NCI-H345 (cell line): ENCODE measurements around the gene EPB42.
"Not testable (repeated sequence)": the region's sequence is repeated elsewhere in the genome, so short reads cannot be mapped to it uniquely, and the experiment has no call there.

Experiments
- DNase-seq: peaks from one replicate; lab custom pipeline; 2025; lab: John Stamatoyannopoulos, UW

The EPB42 gene

GRCh38 chr15:43241100-43241499, 20.3 kb upstream of the EPB42 start:
- no peak for DNase-seq

- DNase-seq = no peak
Observed at GRCh38 chr15:43239732-43240491, 19.1 kb upstream of the EPB42 start.

GRCh38 chr15:43238671-43239131, 17.9 kb upstream of the EPB42 start:
- DNase-seq = no peak

GRCh38 chr15:43237842-43238470, 17.1 kb upstream of the EPB42 start:
- no peak for DNase-seq

- DNase-seq = no peak
Observed at GRCh38 chr15:43235536-43235935, 14.7 kb upstream of the EPB42 start.

GRCh38 chr15:43232289-43232874, 11.6 kb upstream of the EPB42 start:
- DNase-seq = no peak

GRCh38 chr15:43230640-43231115, 9.9 kb upstream of the EPB42 start:
- no peak for DNase-seq

GRCh38 chr15:43229977-43230376, 9.2 kb upstream of the EPB42 start:
- no peak for DNase-seq

GRCh38 chr15:43226436-43227305, 5.9 kb upstream of the EPB42 start:
- DNase-seq = no peak

GRCh38 chr15:43225950-43226255, 5.1 kb upstream of the EPB42 start:
- not testable (repeated sequence) for DNase-seq

GRCh38 chr15:43225201-43225949, 4.6 kb upstream of the EPB42 start:
- peak; percentile 17 for DNase-seq

GRCh38 chr15:43221422-43221821, 604 bp upstream of the EPB42 start:
- no peak for DNase-seq

GRCh38 chr15:43219929-43220928, 589 bp downstream of the EPB42 start:
- no peak for DNase-seq

- DNase-seq = no peak
Observed at GRCh38 chr15:43218908-43219706, 1.7 kb downstream of the EPB42 start.

- no peak for DNase-seq
Observed at GRCh38 chr15:43215961-43216360, 4.9 kb downstream of the EPB42 start.

- no peak for DNase-seq
Observed at GRCh38 chr15:43214592-43215295, 6.1 kb downstream of the EPB42 start.

GRCh38 chr15:43214169-43214568, 6.6 kb downstream of the EPB42 start:
- DNase-seq = no peak

- DNase-seq = no peak
Observed at GRCh38 chr15:43213466-43213865, 7.4 kb downstream of the EPB42 start.

- DNase-seq = no peak
Observed at GRCh38 chr15:43212951-43213350, 7.9 kb downstream of the EPB42 start.
